Activated CD4-positive, alpha-beta T cell treated with anti-CD3 and anti-CD28 coated beads, Interleukin-2, amount 10 ng/mL, durations not matched to agents 7 days and 5 days (primary cell): Measurements from ENCODE around the gene XRN1. TPM values are rescaled to one million over a fixed set of nuclear protein-coding genes. Genes with fewer than 3 reads are reported as not detected.
"Not testable (repeated sequence)": the region's sequence is repeated elsewhere in the genome, so short reads cannot be mapped to it uniquely, and the experiment has no call there.

Experiments used
- CTCF ChIA-PET: fragments of 350-600 bp; sonication (Branson Sonifier 250); formaldehyde crosslinking; loops from one replicate; lab custom pipeline; 2021; ENCODE audit warnings: antibody characterized with exemption; lab: Charles Lee
- POLR2A ChIA-PET: fragments of 350-600 bp; sonication (Branson Sonifier 250); formaldehyde crosslinking; loops from one replicate; lab custom pipeline; 2021; ENCODE audit warnings: antibody characterized with exemption; lab: Charles Lee
- DNase-seq: peaks from one replicate; pipeline ENCODE4 v3.0.0-alpha.2; 2020
- H3K27ac Mint-ChIP-seq: one replicate; pipeline ENCODE4 v1.8.0; 2021; ENCODE audit warnings: mild to moderate bottlenecking, moderate library complexity, mixed read lengths
- H3K27me3 Mint-ChIP-seq: one replicate; pipeline ENCODE4 v1.8.0; 2021; ENCODE audit warnings: mixed read lengths
- H3K36me3 Mint-ChIP-seq: one replicate; pipeline ENCODE4 v1.8.0; 2021; ENCODE audit warnings: low read depth, mixed read lengths
- H3K4me1 Mint-ChIP-seq: one replicate; pipeline ENCODE4 v1.8.0; 2021; ENCODE audit warnings: mixed read lengths
- H3K4me3 Mint-ChIP-seq: one replicate; pipeline ENCODE4 v1.8.0; 2021; ENCODE audit warnings: mild to moderate bottlenecking, moderate library complexity, mixed read lengths
- H3K9me3 Mint-ChIP-seq: one replicate; pipeline ENCODE4 v1.8.0; 2021; ENCODE audit warnings: mixed read lengths
- total RNA-seq, 2 experiments: library from RNA; stranded (reverse); gene quantifications; one replicate each; pipeline ENCODE4 v1.2.3, GENCODE V29; 2021

Gene XRN1
- total RNA-seq, 2 experiments from 2014 or later, result 77.8 to 109 TPM

DNA sequence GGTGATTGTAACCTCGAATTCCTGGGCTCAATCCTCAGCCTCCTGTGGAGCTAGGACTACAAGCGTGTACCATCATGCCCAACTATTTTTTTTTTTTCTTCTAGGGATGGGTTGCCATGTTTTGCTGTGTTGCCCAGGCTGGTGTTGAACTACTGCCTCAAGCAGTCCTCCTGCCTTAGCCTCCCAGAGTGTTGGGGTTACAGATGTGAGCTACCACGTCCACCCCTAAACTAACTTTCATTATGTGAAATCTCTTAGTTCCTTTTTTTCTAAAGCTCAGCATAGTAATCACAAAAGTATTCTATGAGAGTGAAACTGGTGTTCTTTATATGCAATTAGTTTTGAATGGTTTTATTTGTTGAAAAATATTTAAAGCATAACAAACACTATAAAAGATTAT lies 92.1 kb downstream of the XRN1 start:
- Mint-ChIP-seq H3K27me3 (no peaks in the 10 kb centered on the region), H3K4me1 (no peaks in the 10 kb centered on the region), H3K27ac (no peak overlapping the region), H3K4me3 (no peak overlapping the region), H3K9me3 (no peaks in the 10 kb centered on the region), H3K36me3 (peaks cover 58% of the 10 kb centered on the region)
- ChIA-PET CTCF (interaction anchor here (1.2 kb wide), 1 partner anchor 55 kb away, joined by 3 read pairs; no protein-coding TSS in a partner anchor), POLR2A (no interaction called here)
- DNase-seq, result no peak

DNA sequence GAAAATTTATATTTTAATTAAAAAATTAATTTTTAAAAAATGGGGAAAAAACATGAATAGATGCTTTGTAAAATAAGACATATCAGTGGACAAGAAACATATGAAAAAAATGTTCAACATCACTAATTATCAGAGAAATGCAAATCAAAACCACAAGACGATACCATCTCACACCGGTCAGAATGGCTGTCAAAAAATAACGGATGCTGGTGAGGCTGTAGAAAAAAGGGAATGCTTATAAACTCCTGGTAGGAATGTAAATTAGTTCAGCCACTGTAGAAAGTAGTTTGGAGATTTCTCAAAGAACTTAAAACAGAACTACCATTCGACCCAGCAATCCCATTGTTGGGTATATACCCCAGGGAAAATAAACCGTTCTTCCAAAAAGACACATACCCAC lies 93.8 kb downstream of the XRN1 start:
- DNase-seq, result no peak
- ChIA-PET CTCF (no interaction called here), POLR2A (no interaction called here)
- no peak overlapping the region for H3K4me3 Mint-ChIP-seq
- peaks cover 52% of the 10 kb centered on the region for H3K36me3 Mint-ChIP-seq
- no peak overlapping the region for H3K27ac Mint-ChIP-seq
- no peaks in the 10 kb centered on the region for H3K4me1 Mint-ChIP-seq
- no peaks in the 10 kb centered on the region for H3K27me3 Mint-ChIP-seq
- no peaks in the 10 kb centered on the region for H3K9me3 Mint-ChIP-seq

DNA sequence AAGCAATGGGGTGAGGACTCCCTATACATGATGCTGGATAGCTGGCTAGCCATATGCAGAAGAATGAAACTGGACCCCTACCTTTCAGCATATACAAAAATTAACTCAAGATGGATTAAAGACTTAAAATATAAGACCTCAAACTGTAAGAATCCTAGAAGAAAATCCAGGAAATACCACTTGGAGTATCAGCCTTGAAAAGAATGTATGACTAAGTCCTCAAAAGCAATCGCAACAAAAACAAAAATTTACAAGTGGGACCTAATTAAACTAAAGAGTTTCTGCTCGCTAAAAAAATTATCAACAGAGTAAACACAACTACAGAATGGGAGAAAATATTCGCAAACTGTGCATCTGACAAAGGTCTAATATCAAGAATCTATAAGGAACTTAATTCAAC lies 94.3 kb downstream of the XRN1 start:
- POLR2A ChIA-PET, result no interaction called here

DNA sequence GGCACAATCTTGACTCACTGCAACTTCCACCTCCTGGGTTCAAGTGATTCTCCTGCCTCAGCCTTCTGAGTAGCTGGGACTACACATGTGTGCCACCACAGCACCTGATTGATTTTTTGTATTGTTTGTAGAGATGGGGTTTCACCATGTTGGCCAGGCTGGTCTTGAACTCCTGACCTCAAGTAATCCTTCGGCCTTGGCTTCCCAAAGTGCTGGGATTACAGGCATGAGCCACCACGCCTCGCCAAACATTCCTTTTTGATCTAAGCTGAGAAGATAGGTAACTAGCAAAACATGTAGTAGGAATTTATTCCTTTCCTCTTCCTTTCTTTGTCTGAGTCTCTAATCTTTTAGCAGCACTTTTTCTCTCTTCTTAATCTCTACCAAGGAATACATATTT lies 95.1 kb downstream of the XRN1 start:
- H3K36me3 Mint-ChIP-seq, result peaks cover 51% of the 10 kb centered on the region
- H3K9me3 Mint-ChIP-seq, H3K27me3 Mint-ChIP-seq, H3K27ac Mint-ChIP-seq, H3K4me1 Mint-ChIP-seq, DNase-seq, H3K4me3 Mint-ChIP-seq, CTCF ChIA-PET, POLR2A ChIA-PET: not testable (repeated sequence)

More for the DNA sequence above, 94.3 kb downstream of the XRN1 start:
- Mint-ChIP-seq H3K9me3 (no peaks in the 10 kb centered on the region), H3K4me1 (no peaks in the 10 kb centered on the region), H3K27me3 (no peaks in the 10 kb centered on the region), H3K27ac (no peak overlapping the region), H3K36me3 (peaks cover 53% of the 10 kb centered on the region), H3K4me3 (no peak overlapping the region)
- no peak for DNase-seq
- CTCF ChIA-PET, result no interaction called here

DNA sequence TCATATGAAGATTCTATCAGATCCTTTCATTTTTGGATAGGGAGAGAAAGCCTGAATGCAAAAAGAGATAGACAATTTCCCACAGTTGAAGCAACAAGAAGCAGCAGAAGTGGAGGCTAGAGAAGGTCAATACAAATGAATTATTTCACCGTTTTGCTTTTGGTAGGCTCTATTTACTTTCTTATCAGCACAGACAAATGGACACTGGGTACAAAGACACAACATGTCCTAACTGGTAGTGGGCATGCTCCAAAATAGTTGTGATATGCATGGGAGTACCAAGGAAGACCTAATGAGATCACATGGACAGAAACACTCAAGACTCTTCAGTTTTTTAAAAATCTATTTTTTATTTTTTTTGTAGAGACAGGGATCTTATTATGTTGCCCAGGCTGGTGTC lies 99.4 kb downstream of the XRN1 start:
- no peak for DNase-seq
- ChIA-PET POLR2A (no interaction called here), CTCF (no interaction called here)
- no peak overlapping the region for H3K27ac Mint-ChIP-seq
- no peaks in the 10 kb centered on the region for H3K27me3 Mint-ChIP-seq
- H3K36me3 Mint-ChIP-seq, result peaks cover 44% of the 10 kb centered on the region
- H3K4me3 Mint-ChIP-seq, result no peak overlapping the region
- peaks cover 4% of the 10 kb centered on the region for H3K9me3 Mint-ChIP-seq
- no peaks in the 10 kb centered on the region for H3K4me1 Mint-ChIP-seq

DNA sequence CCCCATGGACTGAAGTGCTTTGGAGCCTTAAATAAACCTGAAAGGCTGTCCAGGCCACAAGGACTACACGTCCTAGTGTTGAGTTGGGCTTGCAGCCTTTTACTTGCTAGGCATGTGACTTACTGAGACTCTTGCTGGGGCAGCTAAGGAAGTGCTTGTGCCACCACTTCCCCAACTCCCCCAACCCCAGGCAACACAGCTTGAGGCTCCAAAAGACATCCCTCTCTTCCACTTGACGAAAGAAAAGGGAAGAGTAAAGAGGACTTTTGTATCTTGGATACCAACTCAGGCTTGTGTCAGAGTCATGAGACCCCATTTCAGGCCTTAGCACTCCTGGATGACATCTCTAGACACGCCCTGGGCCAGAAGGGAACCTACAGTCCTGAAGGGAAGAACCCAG lies 109.8 kb downstream of the XRN1 start:
- Mint-ChIP-seq H3K27me3 (no peaks in the 10 kb centered on the region), H3K4me1 (peaks cover 4% of the 10 kb centered on the region), H3K36me3 (peaks cover 72% of the 10 kb centered on the region), H3K9me3 (peaks cover 23% of the 10 kb centered on the region), H3K4me3 (no peak overlapping the region), H3K27ac (no peak overlapping the region)
- POLR2A ChIA-PET, result no interaction called here
- CTCF ChIA-PET, result no interaction called here
- DNase-seq, result no peak

- Mint-ChIP-seq H3K4me1 (no peaks in the 10 kb centered on the region), H3K4me3 (no peak overlapping the region), H3K27me3 (no peaks in the 10 kb centered on the region), H3K9me3 (no peaks in the 10 kb centered on the region), H3K27ac (no peak overlapping the region), H3K36me3 (peaks cover 54% of the 10 kb centered on the region)
- no peak for DNase-seq
- ChIA-PET CTCF (no interaction called here), POLR2A (no interaction called here)
Measured at GRCh38 chr3:142332390-142332789, 115.4 kb downstream of the XRN1 start.

DNA sequence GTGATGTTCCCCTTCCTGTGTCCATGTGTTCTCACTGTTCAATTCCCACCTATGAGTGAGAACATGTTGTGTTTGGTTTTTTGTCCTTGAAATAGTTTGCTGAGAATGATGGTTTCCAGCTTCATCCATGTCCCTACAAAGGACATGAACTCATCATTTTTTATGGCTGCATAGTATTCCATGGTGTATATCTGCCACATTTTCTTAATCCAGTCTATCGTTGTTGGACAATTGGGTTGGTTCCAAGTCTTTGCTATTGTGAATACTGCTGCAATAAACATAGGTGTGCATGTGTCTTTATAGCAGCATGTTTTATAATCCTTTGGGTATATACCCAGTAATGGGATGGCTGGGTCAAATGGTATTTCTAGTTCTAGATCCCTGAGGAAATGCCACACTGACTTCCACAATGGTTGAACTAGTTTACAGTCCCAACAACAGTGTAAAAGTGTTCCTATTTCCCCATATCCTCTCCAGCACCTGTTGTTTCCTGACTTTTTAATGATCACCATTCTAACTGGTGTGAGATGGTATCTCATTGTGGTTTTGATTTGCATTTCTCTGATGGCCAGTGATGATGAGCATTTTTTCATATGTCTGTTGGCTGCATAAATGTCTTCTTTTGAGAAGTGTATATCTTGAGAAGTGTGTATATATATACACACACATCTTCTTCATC lies 123.4 kb downstream of the XRN1 start:
- CTCF ChIA-PET, H3K4me1 Mint-ChIP-seq, POLR2A ChIA-PET, DNase-seq, H3K9me3 Mint-ChIP-seq, H3K27me3 Mint-ChIP-seq, H3K4me3 Mint-ChIP-seq, H3K27ac Mint-ChIP-seq: not testable (repeated sequence)
- peaks cover 67% of the 10 kb centered on the region for H3K36me3 Mint-ChIP-seq

- ChIA-PET CTCF (no interaction called here), POLR2A (no interaction called here)
- H3K4me1 Mint-ChIP-seq, result no peaks in the 10 kb centered on the region
- DNase-seq, result no peak
- H3K4me3 Mint-ChIP-seq, result no peak overlapping the region
- H3K9me3 Mint-ChIP-seq, result peaks cover 2% of the 10 kb centered on the region
- H3K36me3 Mint-ChIP-seq, result peaks cover 52% of the 10 kb centered on the region
- H3K27ac Mint-ChIP-seq, result no peak overlapping the region
- H3K27me3 Mint-ChIP-seq, result no peaks in the 10 kb centered on the region
Measured at GRCh38 chr3:142319912-142320311, 127.9 kb downstream of the XRN1 start.

DNA sequence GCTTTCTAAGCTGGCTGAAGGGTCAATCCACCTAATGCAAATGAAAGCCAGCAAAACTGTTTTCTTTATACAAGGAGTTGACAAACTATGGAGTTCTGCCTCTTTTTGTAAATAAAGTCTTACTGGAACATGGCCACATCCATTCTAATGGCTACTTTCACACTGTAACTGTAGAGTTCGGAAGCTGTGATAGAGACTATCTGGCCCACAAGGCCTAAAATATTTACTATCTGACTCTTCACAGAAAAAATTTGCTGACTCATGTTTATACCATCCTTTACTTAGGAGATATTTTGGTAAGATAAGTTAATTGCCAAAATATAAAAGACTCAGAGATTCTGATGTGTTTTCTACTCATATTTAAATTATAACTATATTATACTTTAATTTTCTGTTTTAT lies 128.7 kb downstream of the XRN1 start:
- Mint-ChIP-seq H3K4me3 (no peak overlapping the region), H3K9me3 (peaks cover 2% of the 10 kb centered on the region), H3K27me3 (no peaks in the 10 kb centered on the region), H3K36me3 (peaks cover 44% of the 10 kb centered on the region), H3K27ac (no peak overlapping the region), H3K4me1 (no peaks in the 10 kb centered on the region)
- DNase-seq, result no peak
- CTCF ChIA-PET, result interaction anchor here (0.8 kb wide), 1 partner anchor 56 kb away, joined by 3 read pairs; no protein-coding TSS in a partner anchor
- POLR2A ChIA-PET, result no interaction called here

- no peak for DNase-seq
- CTCF ChIA-PET, result interaction anchor here (0.8 kb wide), 1 partner anchor 55 kb away, joined by 3 read pairs; no protein-coding TSS in a partner anchor
- H3K9me3 Mint-ChIP-seq, result peaks cover 2% of the 10 kb centered on the region
- no peaks in the 10 kb centered on the region for H3K4me1 Mint-ChIP-seq
- no peak overlapping the region for H3K27ac Mint-ChIP-seq
- POLR2A ChIA-PET, result no interaction called here
- no peaks in the 10 kb centered on the region for H3K27me3 Mint-ChIP-seq
- no peak overlapping the region for H3K4me3 Mint-ChIP-seq
- peaks cover 46% of the 10 kb centered on the region for H3K36me3 Mint-ChIP-seq
Measured at GRCh38 chr3:142318331-142318730, 129.5 kb downstream of the XRN1 start.

GRCh38 chr3:142315978-142316388 lies 131.9 kb downstream of the XRN1 start:
- H3K27ac Mint-ChIP-seq, DNase-seq, H3K4me3 Mint-ChIP-seq, POLR2A ChIA-PET, H3K27me3 Mint-ChIP-seq, H3K4me1 Mint-ChIP-seq, H3K9me3 Mint-ChIP-seq: not testable (repeated sequence)
- H3K36me3 Mint-ChIP-seq, result peaks cover 50% of the 10 kb centered on the region
- CTCF ChIA-PET, result interaction anchor here (0.6 kb wide), 1 partner anchor 17 kb away, joined by 3 read pairs; no protein-coding TSS in a partner anchor

GRCh38 chr3:142315083-142315482 lies 132.8 kb downstream of the XRN1 start:
- no peaks in the 10 kb centered on the region for H3K27me3 Mint-ChIP-seq
- H3K9me3 Mint-ChIP-seq, result no peaks in the 10 kb centered on the region
- H3K36me3 Mint-ChIP-seq, result peaks cover 49% of the 10 kb centered on the region
- no peak overlapping the region for H3K4me3 Mint-ChIP-seq
- H3K4me1 Mint-ChIP-seq, result no peaks in the 10 kb centered on the region
- no peak overlapping the region for H3K27ac Mint-ChIP-seq
- POLR2A ChIA-PET, result no interaction called here
- CTCF ChIA-PET, result no interaction called here
- no peak for DNase-seq

GRCh38 chr3:142310439-142310838 lies 137.4 kb downstream of the XRN1 start:
- Mint-ChIP-seq H3K4me1 (no peaks in the 10 kb centered on the region), H3K36me3 (peaks cover 44% of the 10 kb centered on the region), H3K4me3 (no peak overlapping the region), H3K9me3 (peaks cover 4% of the 10 kb centered on the region), H3K27me3 (no peaks in the 10 kb centered on the region), H3K27ac (no peak overlapping the region)
- ChIA-PET CTCF (interaction anchor here (1.8 kb wide), 1 partner anchor 30 kb away, joined by 5 read pairs; no protein-coding TSS in a partner anchor), POLR2A (no interaction called here)
- DNase-seq, result no peak
